ENCODE results near the gene BORCS6. TPM values are rescaled to one million over a fixed set of nuclear protein-coding genes. Genes with fewer than 3 reads are reported as not detected.

BORCS6 gene
- total RNA-seq, 1 experiment from 2014 or later: 6.4 TPM

GRCh38 chr17:8227238-8227581, 37.2 kb upstream of the BORCS6 start:
- no TSS peak for BruUV-seq (replicated peaks)
- intact Hi-C loops (cut with micrococcal nuclease): loop anchor here (2.0 to 10.0 kb wide), 2 partner anchors 20 to 148 kb away; partner anchors contain the start of gene KRABD2

More at GRCh38 chr17:8227238-8227581, 37.2 kb upstream of the BORCS6 start:
- Histone ChIP-seq H3K79me2 (ENCODE audit: insufficient read depth, low read length) (no peaks in the 10 kb centered on the region), H3K9me2 (ENCODE audit: insufficient read depth) (no peaks in the 10 kb centered on the region), H3K4me3 (replicated peaks in 1 of 2; ENCODE audit: low read depth in 1 of 2, low read length in 2 of 2) (no peak overlapping the region; a peak in 1 of 4 replicates), H3K9ac (ENCODE audit: low read length) (no peak overlapping the region), H3K27me3 (ENCODE audit: insufficient read depth, low read length) (no peaks in the 10 kb centered on the region), H3K4me2 (ENCODE audit: low read length) (peak overlapping the region; percentile 54), H3K36me3 (ENCODE audit: control insufficient read depth in 1 of 2, insufficient read depth in 2 of 2, low read length in 2 of 2) (peaks cover 29 to 38% of the 10 kb centered on the region in 2 experiments), H3K4me1 (ENCODE audit: control insufficient read depth in 1 of 2, insufficient read depth in 2 of 2, low read length in 2 of 2) (peaks cover 19 to 53% of the 10 kb centered on the region in 2 experiments), H3K9me3 (ENCODE audit: control insufficient read depth in 1 of 2, insufficient read depth in 1 of 2, low read depth in 1 of 2, low read length in 2 of 2) (no peaks in the 10 kb centered on the region), H2AFZ (ENCODE audit: low read depth, low read length, poor library complexity, severe bottlenecking) (no peak overlapping the region), H3K27ac (ENCODE audit: low read depth, low read length) (peak overlapping the region; percentile 52), H4K20me1 (ENCODE audit: insufficient read depth) (no peaks in the 10 kb centered on the region)
- TF ChIP-seq ZNF274 (IDR thresholded peaks at IDR 0.05; ENCODE audit: low read depth, low read length) (no peak), JUND (IDR thresholded peaks at IDR 0.05) (no peak), CBX3 (IDR thresholded peaks at IDR 0.05; ENCODE audit: low read depth) (no peak), CTCF (IDR thresholded peaks at IDR 0.05 in 2 of 3, conservative IDR thresholded peaks at IDR 0.05 in 1 of 3; ENCODE audit: borderline replicate concordance in 1 of 3, insufficient read depth in 1 of 3, low read depth in 2 of 3, low read length in 2 of 3) (no peak), EZH2 (IDR thresholded peaks at IDR 0.05) (no peak), ELF1 (IDR thresholded peaks at IDR 0.05; ENCODE audit: borderline replicate concordance, low read depth) (no peak), ZBTB33 (IDR thresholded peaks at IDR 0.05; ENCODE audit: extremely low read depth, insufficient replicate concordance, low read length) (no peak), SP1 (IDR thresholded peaks at IDR 0.05; ENCODE audit: low read depth) (no peak), REST (IDR thresholded peaks at IDR 0.05; ENCODE audit: low read depth) (no peak), POLR2AphosphoS5 (IDR thresholded peaks at IDR 0.05; ENCODE audit: low read depth, low read length) (no peak), ATF3 (IDR thresholded peaks at IDR 0.05) (no peak), SIN3A (IDR thresholded peaks at IDR 0.05; ENCODE audit: low read depth) (no peak), ZFX (IDR thresholded peaks at IDR 0.05) (no peak), FOSL1 (IDR thresholded peaks at IDR 0.05; ENCODE audit: low read depth) (no peak), MAX (IDR thresholded peaks at IDR 0.05) (no peak), YY1 (IDR thresholded peaks at IDR 0.05; ENCODE audit: extremely low read depth, insufficient replicate concordance, low read depth, low read length) (no peak)
- ATAC-seq (no peak), DNase-seq (ENCODE audit: low read depth, low spot score) (no peak)
- ChIA-PET CTCF (interaction anchor here (1.3 to 1.8 kb wide), 2 partner anchors 21 to 74 kb away, joined by 4 to 6 read pairs; partner anchors contain the start of gene CTC1), RAD21 (ENCODE audit: low non-redundant PET in 1 of 2, low total read pairs in 2 of 2, uncharacterized antibody in 2 of 2, unreplicated experiment in 2 of 2) (interaction anchor here in 1 of 2 experiments (0.6 kb wide), 1 partner anchor 88 kb away, joined by 4 read pairs; no protein-coding TSS in a partner anchor), POLR2A (interaction anchor here (1.2 to 7.5 kb wide), 4 partner anchors 21 to 71 kb away, joined by 3 to 63 read pairs (median 4); partner anchors contain the start of genes BORCS6 and CTC1)
